Measurements from ENCODE around the gene XXYLT1.
A peak's percentile ranks its signal among the peaks of the same experiment; 100 is the strongest.

DNA sequence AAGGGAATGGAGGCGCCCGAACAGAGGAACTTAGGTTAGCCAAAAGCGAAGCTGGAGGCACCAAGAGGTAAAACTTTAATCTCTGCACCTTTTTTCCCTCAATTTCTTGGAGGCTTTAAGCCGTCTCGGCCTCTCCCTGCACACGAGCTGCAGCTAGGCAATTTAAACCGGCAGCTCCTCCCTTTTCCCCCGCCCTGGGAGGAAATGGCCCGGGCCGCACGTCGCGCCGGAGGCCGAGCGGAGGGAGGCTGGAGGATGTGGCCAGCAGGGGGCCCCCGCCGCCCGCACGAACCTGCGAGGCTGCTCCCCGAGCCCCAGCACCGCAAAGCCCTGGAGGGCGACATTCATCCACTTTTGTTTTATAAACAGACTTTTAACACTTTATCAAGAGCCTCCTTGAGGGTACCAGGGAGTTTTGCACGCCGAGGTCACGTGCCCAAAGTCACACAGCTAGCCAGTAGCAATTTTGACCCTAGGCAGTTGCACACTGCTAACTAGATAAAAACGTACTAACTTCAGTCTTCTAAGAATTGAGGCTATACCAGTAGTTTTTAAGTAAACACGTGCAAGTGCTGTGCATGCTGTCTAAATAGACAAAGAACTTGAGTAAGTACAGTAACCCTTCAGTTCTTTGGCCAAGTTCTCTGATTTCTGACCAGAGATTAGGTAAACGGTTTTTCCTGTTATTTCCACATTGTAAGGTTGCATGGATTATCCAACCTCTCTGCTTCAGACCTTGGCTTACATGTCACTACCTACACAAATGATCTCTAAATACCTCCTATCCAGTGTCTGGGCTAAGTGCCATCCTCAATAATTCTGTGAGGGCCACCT lies 668 bp upstream of the XXYLT1 start:
- TF ChIP-seq, protein P1, sequence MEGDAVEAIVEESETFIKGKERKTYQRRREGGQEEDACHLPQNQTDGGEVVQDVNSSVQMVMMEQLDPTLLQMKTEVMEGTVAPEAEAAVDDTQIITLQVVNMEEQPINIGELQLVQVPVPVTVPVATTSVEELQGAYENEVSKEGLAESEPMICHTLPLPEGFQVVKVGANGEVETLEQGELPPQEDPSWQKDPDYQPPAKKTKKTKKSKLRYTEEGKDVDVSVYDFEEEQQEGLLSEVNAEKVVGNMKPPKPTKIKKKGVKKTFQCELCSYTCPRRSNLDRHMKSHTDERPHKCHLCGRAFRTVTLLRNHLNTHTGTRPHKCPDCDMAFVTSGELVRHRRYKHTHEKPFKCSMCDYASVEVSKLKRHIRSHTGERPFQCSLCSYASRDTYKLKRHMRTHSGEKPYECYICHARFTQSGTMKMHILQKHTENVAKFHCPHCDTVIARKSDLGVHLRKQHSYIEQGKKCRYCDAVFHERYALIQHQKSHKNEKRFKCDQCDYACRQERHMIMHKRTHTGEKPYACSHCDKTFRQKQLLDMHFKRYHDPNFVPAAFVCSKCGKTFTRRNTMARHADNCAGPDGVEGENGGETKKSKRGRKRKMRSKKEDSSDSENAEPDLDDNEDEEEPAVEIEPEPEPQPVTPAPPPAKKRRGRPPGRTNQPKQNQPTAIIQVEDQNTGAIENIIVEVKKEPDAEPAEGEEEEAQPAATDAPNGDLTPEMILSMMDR (conservative IDR thresholded peaks at IDR 0.05; ENCODE audit: low read depth, low read length), result peak; percentile 99
- TF ChIP-seq EZH2 (IDR thresholded peaks at IDR 0.05; ENCODE audit: borderline replicate concordance, low read depth, low read length, poor library complexity, severe bottlenecking), result no peak
